Activated effector memory CD4-positive, alpha-beta T cell treated with anti-CD3 and anti-CD28 coated beads, Interleukin-2, amount 50 U/mL, for 16 hours (primary cell): ENCODE measurements around the gene ADAMTS2.

ENCODE experiments used
- DNase-seq: peaks from one replicate; pipeline ENCODE4 v3.0.0-alpha.2; 2020

Gene ADAMTS2

DNA sequence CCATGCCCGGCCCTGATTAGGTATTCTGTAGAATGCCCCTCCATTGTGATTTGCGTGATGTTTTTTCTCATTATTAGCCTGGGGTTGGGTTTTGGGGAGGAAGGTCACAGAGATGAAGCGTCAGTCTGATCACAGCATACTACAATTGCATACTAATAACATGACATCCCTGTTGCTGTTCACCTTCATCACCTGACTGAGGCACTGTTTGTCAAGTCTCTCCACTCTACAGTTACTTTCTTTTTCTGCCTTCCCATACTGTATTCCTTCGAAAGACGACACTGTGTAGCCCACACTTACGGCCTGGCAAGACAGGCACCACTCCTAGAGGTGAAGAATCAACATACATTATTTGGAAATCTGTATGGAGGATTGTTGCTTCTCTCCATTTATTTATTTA is 279.6 kb downstream of the ADAMTS2 start:
- no peak for DNase-seq

DNA sequence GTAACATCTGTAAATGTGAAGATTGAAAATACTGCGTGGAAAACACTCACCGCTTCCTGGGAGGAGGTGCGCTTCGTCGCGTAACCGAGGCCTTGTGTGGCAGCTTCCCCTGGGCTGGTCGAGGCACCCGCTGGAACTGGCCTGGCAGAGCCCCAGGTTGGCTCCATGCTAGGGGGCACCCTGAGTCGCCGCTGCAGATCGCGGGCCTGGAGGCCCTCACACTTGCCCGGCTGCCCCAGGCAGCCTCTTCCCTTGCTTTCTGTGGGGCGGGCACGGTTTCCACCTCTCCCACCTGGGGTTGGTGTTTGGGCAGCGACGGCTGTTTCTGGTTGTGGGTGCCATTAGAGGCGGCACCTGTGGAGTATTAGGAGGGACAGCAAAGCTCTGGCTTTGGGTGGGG is 284.2 kb downstream of the ADAMTS2 start:
- no peak for DNase-seq
